SU-DHL-6 (cell line): ENCODE measurements around the gene NKAP.

ENCODE experiments used
- CTCF ChIP-seq: fragments of 200-600 bp; sonication (generic); IDR thresholded peaks from one replicate; pipeline ENCODE4 v1.5.1; 2017; ENCODE audit warnings: antibody characterized with exemption, mild to moderate bottlenecking, low read length, moderate library complexity; ENCODE audit not compliant: insufficient read depth, poor library complexity, severe bottlenecking
- EZH2phosphoT487 ChIP-seq: fragments of 200-600 bp; sonication (generic), shearing (Covaris generic); conservative IDR thresholded peaks from 2 replicates; pipeline ENCODE4 v1.6.1; 2018; ENCODE audit warnings: mild to moderate bottlenecking, antibody characterized with exemption, low read length, moderate library complexity, mixed read lengths

GRCh38 chrX:119989905-119990555 lies 46.5 kb upstream of the NKAP start:
- TF ChIP-seq CTCF (no peak), EZH2phosphoT487 (no peak)
